AG10803 (cell line): ENCODE measurements around the gene PGM1.
A peak's percentile ranks its signal among the peaks of the same experiment; 100 is the strongest.

Experiments used
- DNase-seq: peaks from one replicate; pipeline ENCODE4 v3.0.0; 2010; ENCODE audit warnings: low read depth
- H3K4me3 ChIP-seq: 2 replicates; pipeline ENCODE4 v1.5.1; 2011; ENCODE audit warnings: mild to moderate bottlenecking, low read length, control low read depth
- CTCF ChIP-seq: conservative IDR thresholded peaks from 2 replicates; pipeline ENCODE4 v1.5.1; 2011; ENCODE audit warnings: mild to moderate bottlenecking, low read length, control low read depth, inconsistent platforms

Gene PGM1

GRCh38 chr1:63615768-63616420 lies 22.7 kb downstream of the PGM1 start:
- H3K4me3 ChIP-seq = no peak overlapping the region
- peak; percentile 71 for DNase-seq
- TF ChIP-seq CTCF = peak; percentile 72

- DNase-seq = no peak
- TF ChIP-seq CTCF = no peak
- no peak overlapping the region for H3K4me3 ChIP-seq
Observed at GRCh38 chr1:63617450-63617849, 24.2 kb downstream of the PGM1 start.

GRCh38 chr1:63618011-63618410 lies 24.8 kb downstream of the PGM1 start:
- TF ChIP-seq CTCF = no peak
- DNase-seq = peak; percentile 52
- no peak overlapping the region for H3K4me3 ChIP-seq

GRCh38 chr1:63619558-63619957 lies 26.3 kb downstream of the PGM1 start:
- H3K4me3 ChIP-seq = no peak overlapping the region
- TF ChIP-seq CTCF = no peak
- no peak for DNase-seq

- DNase-seq = no peak
Observed at GRCh38 chr1:63620671-63621070, 27.5 kb downstream of the PGM1 start.

GRCh38 chr1:63621075-63621474 lies 27.9 kb downstream of the PGM1 start:
- no peak for TF ChIP-seq CTCF
- no peak overlapping the region for H3K4me3 ChIP-seq
- DNase-seq = no peak

More at GRCh38 chr1:63620671-63621070, 27.5 kb downstream of the PGM1 start:
- TF ChIP-seq CTCF = no peak
- H3K4me3 ChIP-seq = no peak overlapping the region

- TF ChIP-seq CTCF = no peak
- H3K4me3 ChIP-seq = no peak overlapping the region
- peak; percentile 81 for DNase-seq
Observed at GRCh38 chr1:63621698-63622097, 28.5 kb downstream of the PGM1 start.
